Ramos (cell line): ENCODE measurements around the gene MIB1.

Experiments
- in situ Hi-C: fragments of 300-500 bp; cut with MboI; formaldehyde crosslinking; loops from one replicate; pipeline ENCODE4 v1.14.3; 2022; ENCODE audit warnings: low sequenced_read_pairs; ENCODE audit not compliant: unreplicated experiment

MIB1 gene

GRCh38 chr18:21803495-21803894, 62.9 kb downstream of the MIB1 start:
- in situ Hi-C loops = no loop called here

DNA sequence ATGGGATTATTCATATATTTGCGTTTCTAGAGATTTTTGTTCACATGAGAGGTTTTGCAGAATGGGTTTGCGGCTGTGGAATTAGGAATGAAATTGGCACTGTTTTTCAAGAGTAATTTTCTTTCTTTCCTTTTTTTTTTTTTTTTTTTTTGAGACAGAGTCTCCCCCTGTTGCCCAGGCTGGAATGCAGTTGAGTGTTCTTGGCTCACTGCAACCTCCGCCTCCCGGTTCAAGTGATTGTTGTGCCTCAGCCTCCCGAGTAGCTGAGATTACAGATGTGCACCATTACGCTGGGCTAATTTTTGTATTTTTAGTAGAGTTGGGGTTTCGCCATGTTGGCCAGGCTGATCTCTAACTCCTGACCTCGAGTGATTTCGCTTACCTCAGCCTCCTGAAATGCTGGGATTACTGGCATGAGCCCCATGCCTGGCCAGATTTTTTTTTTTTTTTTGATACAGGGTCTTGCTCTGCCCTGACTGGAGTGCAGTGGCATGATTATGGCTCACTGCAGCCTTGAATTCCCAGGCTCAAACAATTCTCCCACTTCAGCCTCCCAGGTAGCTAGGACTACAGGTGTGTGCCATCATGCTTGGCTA, 65.3 kb downstream of the MIB1 start:
- in situ Hi-C loops = no loop called here

DNA sequence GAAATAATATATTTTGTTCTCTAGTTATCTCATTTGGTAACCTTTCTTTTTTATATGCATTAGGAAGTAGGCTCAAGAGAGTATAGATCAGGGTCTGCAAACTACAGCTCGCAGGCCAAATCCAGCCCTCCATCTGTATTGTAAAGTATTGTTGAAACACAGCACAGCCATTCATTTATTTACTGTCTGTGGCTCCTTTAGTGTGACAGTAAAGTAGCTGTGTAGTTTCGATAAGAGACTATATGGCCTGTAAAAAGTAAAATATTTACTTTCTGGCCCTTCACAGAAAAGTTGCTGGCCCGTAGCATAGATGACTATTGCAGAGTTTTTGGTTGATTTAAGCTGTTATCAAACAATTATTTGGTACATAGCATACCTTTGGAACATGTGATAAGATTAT, 67.6 kb downstream of the MIB1 start:
- in situ Hi-C loops = no loop called here

DNA sequence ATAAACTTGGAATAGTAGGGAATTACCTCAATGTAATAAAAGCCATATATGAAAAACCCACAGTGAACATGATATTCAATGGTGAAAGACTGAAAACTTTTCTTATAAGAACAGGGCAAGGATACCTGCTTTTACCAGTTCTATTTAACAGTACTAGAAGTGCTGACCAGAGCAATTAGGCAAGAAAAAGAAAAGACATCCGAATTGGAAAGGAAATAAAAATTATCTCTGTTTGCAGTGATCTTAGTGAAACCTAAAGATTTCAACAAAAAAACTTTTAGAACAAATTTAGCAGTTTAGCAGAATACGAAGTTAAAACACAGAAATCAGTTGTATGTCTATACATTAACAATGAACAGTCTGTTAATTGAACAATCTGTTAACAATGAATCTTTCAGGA, 69.1 kb downstream of the MIB1 start:
- in situ Hi-C loops = no loop called here

DNA sequence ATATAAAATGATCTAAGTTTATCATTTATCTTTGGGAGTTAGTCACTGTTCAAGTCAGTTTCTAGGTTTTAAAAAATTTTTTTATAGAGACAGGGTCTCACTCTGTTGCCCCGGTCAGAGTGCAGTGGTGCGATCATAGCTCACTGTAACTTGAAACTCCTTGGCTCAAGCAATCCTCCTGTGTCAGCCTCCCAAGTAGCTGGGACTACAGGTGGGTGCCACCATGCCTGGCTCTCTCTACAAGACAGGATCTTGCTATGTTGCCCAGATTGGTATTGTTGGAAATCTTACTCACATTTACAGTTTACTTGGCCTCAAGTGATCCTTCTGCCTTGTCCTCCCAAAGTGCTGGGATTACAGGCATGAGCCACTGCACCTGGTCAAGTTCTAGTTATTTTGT, 74.5 kb downstream of the MIB1 start:
- in situ Hi-C loops = no loop called here

GRCh38 chr18:21820033-21820810, 79.6 kb downstream of the MIB1 start:
- in situ Hi-C loops = no loop called here

GRCh38 chr18:21820811-21821143, 80.2 kb downstream of the MIB1 start:
- in situ Hi-C loops = no loop called here

- in situ Hi-C loops = no loop called here
Measured at GRCh38 chr18:21823848-21824247, 83.3 kb downstream of the MIB1 start.

DNA sequence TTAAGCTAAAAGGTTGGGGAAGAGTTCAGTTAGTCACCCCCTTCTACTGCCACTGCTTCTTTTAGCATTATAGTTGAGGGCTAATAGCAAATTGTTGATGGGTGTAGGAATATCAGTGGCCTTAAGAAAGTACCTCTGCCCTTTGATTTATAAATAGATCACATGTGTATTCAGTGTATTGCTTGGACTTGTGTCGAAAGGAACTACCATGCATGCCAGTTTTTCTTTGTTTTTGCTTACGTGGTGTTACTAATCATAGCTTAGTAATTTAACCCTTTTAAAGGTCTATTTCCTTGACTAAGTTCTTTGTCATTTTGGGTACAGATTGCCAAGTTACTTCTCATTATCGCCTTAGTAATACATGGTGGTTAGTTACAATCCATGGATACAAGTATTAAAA, 85.6 kb downstream of the MIB1 start:
- in situ Hi-C loops = no loop called here

- in situ Hi-C loops = no loop called here
Measured at GRCh38 chr18:21826641-21827302, 86.2 kb downstream of the MIB1 start.

DNA sequence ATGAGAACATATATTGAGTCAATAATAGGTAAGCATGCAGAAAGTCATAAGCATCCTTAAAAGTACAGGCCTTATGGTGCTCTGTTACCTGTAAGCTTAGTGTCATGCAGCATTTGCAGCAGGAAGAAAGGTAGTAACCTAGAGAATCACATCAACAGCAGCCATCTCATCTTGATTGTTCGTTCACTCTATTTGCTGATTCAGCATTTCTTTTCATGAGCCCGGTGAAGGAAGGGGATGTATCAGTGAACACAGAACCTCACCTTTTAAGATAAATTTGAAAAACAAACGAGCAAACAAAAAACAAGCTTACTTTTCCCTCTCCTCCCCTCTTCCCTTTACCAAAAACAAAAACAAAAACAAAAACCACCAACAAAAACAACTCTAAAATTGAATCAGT, 89.9 kb downstream of the MIB1 start:
- in situ Hi-C loops = no loop called here

DNA sequence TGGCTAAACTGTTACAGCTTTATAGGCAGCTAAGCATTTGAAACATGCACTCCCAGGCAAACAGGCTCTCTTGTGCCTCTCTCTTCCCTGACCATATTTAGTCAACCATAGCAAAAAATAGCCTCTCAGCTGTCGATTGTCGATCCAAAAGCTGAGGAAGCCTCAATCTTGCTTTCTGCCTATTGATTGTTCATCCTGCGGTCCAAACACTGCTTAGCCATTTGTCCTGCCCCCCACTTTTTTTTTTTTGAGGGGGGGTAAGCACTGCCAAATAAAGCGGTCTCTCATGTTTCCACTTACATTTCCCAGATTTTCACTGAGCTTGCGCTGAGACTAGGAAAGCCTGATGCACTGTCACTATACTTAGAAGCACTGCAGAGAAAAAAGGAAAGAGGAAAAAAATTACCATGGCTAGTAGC, 90.8 kb downstream of the MIB1 start:
- in situ Hi-C loops = no loop called here

- in situ Hi-C loops = no loop called here
Measured at GRCh38 chr18:21833604-21834298, 93.2 kb downstream of the MIB1 start.

- in situ Hi-C loops = no loop called here
Measured at GRCh38 chr18:21834299-21834660, 93.7 kb downstream of the MIB1 start.

GRCh38 chr18:21841570-21841969, 101.0 kb downstream of the MIB1 start:
- in situ Hi-C loops = no loop called here

GRCh38 chr18:21843341-21843740, 102.7 kb downstream of the MIB1 start:
- in situ Hi-C loops = no loop called here

DNA sequence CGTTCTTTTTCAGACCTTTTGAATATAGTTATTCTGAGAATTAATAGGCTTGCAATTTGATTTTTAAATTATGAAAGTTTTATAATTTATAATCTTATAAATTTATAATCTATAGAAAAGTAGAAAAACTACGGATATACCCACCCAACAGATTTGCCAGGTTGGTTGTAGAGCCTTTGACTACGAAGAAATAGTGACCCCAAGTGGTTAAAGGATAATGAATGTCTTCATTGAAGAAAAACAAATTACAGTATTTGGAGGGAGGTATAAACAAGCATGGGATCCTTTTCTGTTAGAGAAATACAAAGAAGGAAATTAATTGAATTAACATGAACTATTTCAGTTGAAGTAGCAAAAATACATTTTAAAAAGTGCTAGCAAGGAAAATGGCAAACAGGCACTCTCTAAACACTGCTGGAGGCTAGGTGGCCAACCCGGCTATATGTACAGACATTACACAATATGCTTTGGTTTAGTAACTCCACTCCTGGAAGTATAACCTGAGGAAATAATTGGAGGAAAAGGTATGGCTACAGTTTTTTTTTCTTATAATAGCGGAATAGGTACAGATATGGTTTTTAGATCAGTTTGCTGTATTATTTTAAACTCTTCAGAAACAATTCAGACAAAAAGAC, 110.9 kb downstream of the MIB1 start:
- in situ Hi-C loops = no loop called here

GRCh38 chr18:21853016-21853415, 112.4 kb downstream of the MIB1 start:
- in situ Hi-C loops = no loop called here

- in situ Hi-C loops = no loop called here
Measured at GRCh38 chr18:21853775-21854552, 113.4 kb downstream of the MIB1 start.

GRCh38 chr18:21855432-21855831, 114.8 kb downstream of the MIB1 start:
- in situ Hi-C loops = no loop called here
